ENCODE results near the gene GPRC5B. TPM values are rescaled to one million over a fixed set of nuclear protein-coding genes. Genes with fewer than 3 reads are reported as not detected.
A peak's percentile ranks its signal among the peaks of the same experiment; 100 is the strongest.

Gene GPRC5B
- total RNA-seq, 1 donor from 2014 or later: 83.7 TPM

DNA sequence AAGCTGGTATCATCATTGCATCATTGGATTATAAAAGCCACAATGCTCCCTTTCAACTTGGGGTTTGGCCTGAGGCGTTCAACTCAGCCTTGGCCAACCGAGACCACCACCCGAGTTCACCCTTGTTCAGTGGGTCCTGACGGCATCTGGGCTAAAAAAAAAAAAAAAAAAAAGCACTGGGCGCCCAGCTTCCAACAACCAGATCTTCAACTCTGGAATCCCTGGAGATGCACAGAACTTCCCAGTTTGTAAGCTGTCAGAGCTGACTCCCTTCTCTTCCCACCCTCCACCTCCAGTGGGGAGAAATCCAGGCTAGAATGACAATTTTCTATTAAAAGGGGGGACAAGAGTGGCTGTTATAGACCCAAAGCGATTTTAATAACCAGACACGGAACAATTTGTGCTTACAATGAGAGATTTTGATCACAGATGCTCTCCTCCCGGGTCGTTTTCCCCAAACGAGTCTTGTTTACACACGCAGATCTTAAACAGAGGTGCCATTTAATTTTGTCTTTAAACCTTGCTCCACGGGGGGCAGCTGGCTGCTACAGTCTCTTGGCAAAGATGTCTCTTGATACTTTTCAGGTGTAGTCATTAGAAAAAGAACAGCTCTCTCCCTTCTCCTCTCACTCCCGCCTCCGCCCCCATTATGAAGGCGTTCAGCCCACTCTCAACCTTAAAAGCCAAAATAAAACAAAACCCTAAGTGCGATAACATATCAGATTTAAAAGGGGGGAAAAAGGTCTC, 26.9 kb downstream of the GPRC5B start:
- no peak for ATAC-seq (ENCODE audit: poor library complexity)
- DNase-seq: no peak
- intact Hi-C loops (cut with DNase I): no loop called here

- no peak for DNase-seq
- intact Hi-C loops (cut with DNase I): no loop called here
- no peak for ATAC-seq (ENCODE audit: poor library complexity)
These were observed 28.5 kb downstream of the GPRC5B start for GRCh38 chr16:19856120-19856519.

GRCh38 chr16:19854543-19854876, 30.1 kb downstream of the GPRC5B start:
- ATAC-seq (ENCODE audit: poor library complexity): no peak
- intact Hi-C loops (cut with DNase I): no loop called here
- DNase-seq: no peak

DNA sequence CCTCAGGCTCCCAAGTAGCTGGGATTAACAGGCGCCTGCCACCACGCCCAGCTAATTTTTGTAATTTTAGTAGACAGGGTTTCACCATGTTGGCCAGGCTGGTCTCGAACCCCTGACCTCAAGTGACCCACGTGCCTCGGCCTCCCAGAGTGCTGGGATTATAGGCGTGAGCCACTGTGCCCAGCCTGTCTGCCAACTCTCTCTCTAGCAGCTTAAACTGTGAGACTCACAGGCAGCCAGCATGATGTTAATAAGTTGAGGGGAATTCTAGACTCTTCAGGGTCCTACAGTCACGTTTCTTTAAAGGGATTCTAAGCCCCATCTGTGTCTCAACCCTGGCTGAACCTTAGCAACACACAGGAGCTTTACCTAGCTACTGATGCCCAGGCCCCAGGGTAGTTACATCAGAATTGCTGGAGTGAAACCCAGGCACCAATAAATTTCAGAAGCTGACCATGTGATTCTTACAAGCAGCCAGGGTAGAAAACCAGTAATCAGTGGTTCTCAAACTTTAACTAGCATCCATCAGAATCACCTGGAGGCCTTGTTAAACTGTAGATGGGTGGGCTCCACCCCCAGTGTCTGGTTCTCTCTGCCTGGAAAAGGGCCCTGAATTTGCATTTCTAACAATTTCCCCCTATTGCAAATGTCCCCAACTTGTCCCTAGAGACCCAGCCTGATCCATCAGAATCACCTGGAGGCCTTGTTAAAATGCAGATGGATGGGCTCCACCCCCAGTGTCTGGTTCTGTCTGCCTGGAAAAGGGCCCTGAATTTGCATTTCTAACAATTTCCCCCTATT, 30.7 kb downstream of the GPRC5B start:
- intact Hi-C loops (cut with DNase I): no loop called here
- DNase-seq (no peak), ATAC-seq (ENCODE audit: poor library complexity) (no peak)

DNA sequence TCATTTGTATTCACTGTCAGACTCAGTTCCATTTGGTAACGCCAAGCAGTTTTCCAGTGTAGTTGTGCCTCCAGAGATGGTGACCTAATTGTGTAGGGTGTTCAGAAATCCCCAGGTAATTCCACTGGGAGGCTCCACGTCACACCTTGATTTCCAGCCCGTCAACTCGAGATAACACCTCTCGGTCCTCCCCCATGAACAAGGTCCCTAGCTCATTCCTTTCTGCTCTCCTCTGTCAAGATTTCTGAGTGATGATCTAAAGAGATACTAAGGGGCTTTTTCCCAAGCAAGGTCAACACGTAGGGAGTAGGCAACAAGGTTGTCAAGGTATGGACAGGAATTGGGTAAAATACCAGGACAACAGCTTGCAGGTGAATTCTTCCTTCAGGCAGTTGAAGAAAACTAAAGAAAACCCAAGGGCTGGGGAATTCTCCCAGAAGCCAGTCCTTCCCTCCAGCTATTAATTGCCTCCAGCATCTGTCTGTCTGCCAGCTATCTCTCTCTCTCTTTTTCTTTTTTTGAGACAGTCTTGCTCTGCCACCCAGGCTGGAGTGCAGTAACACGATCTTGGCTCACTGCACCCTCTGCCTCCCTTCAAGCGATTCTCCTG, 31.4 kb downstream of the GPRC5B start:
- ATAC-seq (ENCODE audit: poor library complexity): no peak
- DNase-seq: no peak
- intact Hi-C loops (cut with DNase I): no loop called here

DNA sequence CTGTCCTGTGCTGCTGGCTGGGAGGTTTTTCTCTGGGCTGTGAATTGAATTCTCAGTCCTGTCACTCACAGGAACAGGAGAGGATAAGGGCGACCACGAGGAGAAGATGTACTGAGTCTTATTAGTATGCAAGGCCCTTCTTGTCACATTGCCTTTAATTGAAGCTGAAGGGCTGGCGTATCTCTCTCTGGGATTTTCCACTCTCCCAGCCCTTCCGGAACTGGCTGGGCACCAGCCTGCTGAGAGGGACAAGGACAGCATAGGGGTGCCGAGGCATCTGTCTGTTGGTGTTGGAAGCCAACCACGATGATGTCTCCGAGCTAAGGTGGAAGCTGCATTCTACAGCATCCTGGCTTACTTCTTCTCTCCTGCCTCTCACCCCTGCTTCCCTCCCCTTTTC, 33.2 kb downstream of the GPRC5B start:
- intact Hi-C loops (cut with DNase I): no loop called here
- no peak for DNase-seq
- ATAC-seq (ENCODE audit: poor library complexity): peak; percentile 72

GRCh38 chr16:19850131-19850817, 34.4 kb downstream of the GPRC5B start:
- no peak for DNase-seq
- no peak for ATAC-seq (ENCODE audit: poor library complexity)
- intact Hi-C loops (cut with DNase I): no loop called here

- ATAC-seq (ENCODE audit: poor library complexity) (no peak), DNase-seq (no peak)
- intact Hi-C loops (cut with DNase I): no loop called here
These were observed 35.9 kb downstream of the GPRC5B start for GRCh38 chr16:19848756-19849155.

DNA sequence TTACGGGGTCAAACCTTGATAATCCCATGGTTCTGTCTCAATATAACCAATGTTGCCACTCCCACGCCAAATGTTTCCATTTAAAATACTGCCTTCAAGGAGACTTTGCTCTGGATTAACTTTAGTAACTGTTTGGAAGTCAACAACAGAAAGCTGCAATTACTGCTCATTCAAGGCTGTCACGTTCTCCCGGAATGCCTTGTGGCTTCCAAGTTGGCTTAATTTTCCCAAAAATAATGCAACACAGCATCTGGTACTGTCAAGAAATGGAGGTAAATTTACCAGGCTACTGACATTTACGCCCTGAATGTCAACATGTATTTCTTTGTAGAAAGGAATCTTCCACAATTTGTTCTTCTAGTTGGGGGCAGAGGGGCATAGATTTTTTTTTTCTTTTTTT, 38.2 kb downstream of the GPRC5B start:
- ATAC-seq (ENCODE audit: poor library complexity): no peak
- DNase-seq: no peak
- intact Hi-C loops (cut with DNase I): no loop called here

DNA sequence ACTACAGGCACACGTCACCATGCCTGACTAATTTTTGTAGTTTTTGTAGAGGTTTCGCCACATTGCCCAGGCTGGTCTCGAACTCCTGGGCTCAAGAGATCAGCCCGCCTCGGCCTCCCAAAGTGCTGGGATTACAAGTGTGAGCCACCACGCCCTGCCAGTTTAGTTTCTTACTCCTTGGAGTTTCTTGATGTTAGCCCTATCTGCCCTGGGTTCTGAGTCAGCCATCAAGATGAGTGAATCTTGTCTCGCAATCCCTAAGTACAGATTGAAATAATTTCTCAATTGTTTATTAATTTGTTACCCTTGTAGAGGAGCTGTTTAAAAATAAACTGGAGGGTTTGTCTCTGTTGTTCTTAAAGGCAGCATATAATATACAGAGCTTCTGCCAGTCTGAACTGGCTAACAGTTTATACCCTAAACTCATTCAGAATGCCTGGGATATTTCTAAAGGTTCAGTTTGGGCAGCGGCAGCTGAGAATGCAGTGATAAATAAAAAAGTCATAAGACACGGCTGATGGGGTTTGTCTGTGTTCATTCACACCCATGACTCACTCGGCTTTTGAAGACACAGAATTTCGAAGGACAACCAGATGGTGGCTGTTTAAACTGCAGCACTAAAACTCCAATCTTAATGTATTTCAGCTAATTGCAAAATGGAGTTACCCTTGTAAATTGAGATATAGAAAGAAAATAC, 39.6 kb downstream of the GPRC5B start:
- no peak for ATAC-seq (ENCODE audit: poor library complexity)
- no peak for DNase-seq
- intact Hi-C loops (cut with DNase I): no loop called here

GRCh38 chr16:19843371-19843770, 41.3 kb downstream of the GPRC5B start:
- ATAC-seq (ENCODE audit: poor library complexity): no peak
- intact Hi-C loops (cut with DNase I): no loop called here
- DNase-seq: no peak

- intact Hi-C loops (cut with DNase I): no loop called here
- ATAC-seq (ENCODE audit: poor library complexity): no peak
- no peak for DNase-seq
These were observed 42.1 kb downstream of the GPRC5B start for GRCh38 chr16:19842426-19843157.

GRCh38 chr16:19841184-19841583, 43.5 kb downstream of the GPRC5B start:
- intact Hi-C loops (cut with DNase I): no loop called here
- DNase-seq: no peak
- ATAC-seq (ENCODE audit: poor library complexity): peak; percentile 78

- intact Hi-C loops (cut with DNase I): no loop called here
- peak; percentile 95 for ATAC-seq (ENCODE audit: poor library complexity)
- peak; percentile 57 for DNase-seq
These were observed 44.0 kb downstream of the GPRC5B start for GRCh38 chr16:19840524-19841110.

- intact Hi-C loops (cut with DNase I): no loop called here
- DNase-seq (no peak), ATAC-seq (ENCODE audit: poor library complexity) (no peak)
These were observed 46.5 kb downstream of the GPRC5B start for GRCh38 chr16:19837984-19838707.

DNA sequence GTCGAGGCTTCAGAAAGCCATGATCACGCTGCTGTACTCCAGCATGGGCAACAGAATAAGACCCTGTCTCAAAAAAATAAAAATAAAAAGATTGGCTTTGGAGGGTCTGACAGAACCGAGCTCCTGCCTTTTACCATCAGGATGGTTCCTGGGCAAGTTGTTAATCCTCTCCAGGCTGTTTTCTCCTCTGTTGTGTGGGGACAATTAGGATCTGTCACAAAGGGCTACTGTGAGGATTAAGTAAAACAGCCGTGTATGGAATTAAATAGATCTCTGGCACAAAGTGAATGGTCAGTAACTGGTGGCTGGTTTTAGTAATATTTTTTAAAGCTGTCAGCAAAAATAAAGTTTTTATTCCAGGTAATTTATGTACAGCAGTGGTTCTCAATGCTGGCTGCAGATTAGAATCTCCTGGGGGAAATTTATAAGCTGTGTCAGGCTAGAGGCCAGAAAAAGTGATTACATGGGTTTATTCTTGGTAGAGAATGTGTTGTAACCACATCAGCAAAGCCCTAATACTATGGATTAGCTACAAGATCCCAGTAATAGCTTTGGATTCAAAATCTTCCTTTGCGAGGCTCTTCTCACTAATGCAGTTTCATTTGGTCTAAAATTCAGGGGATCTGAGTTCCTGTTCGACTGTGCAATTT, 47.2 kb downstream of the GPRC5B start:
- ATAC-seq (ENCODE audit: poor library complexity) (no peak), DNase-seq (no peak)
- intact Hi-C loops (cut with DNase I): no loop called here

- intact Hi-C loops (cut with DNase I): no loop called here
- DNase-seq (no peak), ATAC-seq (ENCODE audit: poor library complexity) (no peak)
These were observed 48.7 kb downstream of the GPRC5B start for GRCh38 chr16:19835968-19836421.

Data from Right ventricle myocardium superior (tissue), 1 donor.